HG03095 (cell line): ENCODE data around the gene NXN.
"Not testable (repeated sequence)": the region's sequence is repeated elsewhere in the genome, so short reads cannot be mapped to it uniquely, and the experiment has no call there.

ENCODE experiments used
- ATAC-seq: cut with Tn5 transposase; IDR thresholded peaks from one replicate; pipeline ENCODE4 v1.9.1; 2021; ENCODE audit warnings: moderate library complexity; ENCODE audit not compliant: unreplicated experiment

NXN gene

DNA sequence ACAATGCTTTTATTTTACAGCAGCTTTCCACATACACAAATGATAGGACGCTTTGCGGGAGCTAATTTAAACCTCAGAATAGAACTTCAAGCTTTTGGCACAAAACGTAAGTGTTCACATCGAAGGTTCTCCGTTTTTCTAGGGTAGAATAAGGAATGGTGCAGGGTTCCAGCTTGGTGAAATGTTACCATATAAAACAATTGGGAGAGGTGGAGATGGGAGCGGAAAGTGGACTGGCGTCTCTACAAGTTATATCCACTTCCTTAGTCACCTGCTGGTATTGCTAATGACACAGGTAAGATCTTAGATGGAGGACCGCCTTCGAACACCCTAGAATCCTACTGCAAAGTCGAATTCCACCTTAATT lies 1.7 kb upstream of the NXN start:
- no peak for ATAC-seq

DNA sequence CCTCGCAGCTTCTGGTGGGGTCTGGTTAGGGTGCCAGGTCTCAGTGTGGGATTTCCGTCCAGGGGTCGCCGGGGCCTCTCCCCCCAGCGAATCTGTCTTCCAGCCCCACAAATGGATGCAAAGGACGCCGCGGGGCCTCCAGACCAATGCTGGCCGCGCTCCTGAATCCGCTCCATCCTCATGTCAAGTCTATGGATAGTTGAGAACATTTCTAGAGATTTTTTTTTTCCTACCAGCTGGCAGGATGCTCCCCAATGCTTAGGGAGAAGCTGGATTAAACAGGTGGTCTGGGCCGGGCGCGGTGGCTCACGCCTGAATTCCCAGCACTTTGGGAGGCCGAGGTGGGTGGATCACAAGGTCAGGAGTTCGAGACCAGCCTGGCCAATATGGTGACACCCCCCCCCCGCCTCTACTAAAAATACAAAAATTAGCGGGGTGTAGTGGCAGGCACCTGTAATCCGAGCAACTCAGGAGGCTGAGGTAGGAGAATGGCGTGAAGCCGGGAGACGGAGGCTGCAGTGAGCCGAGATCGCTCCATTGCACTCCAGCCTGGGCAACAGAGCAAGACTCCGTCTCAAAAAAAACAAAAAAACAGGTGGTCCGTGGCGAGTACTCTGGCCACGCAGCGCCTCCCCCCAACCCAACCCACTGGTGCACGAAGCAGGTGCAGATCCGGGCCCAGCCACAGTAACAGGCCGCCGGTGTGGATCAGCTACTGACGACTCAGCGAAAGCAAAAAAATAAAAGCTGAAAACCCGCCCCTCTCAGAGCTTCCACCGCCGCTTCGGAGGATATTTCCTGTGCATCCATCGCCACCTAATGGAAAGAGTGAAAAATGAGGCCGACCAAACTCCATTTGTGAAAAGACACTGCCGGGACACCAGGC lies 1.1 kb upstream of the NXN start:
- no peak for ATAC-seq

DNA sequence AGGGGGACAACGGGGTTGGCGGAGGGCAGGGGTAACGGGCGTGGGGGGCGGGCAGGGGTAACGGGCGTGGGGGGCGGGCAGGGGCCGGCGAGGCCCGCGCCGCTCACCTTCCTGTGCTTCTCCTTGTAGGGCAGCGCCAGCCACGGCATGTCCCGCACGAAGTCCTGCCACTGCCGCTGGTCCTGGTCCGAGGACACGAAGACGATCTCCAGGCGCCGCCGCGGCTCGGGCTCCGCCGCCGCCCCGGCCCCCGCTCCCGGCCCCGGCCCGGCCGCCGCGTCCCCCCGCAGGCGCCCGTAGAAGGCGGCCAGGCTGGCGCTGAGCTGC lies 401 bp downstream of the NXN start:
- peak; percentile 34 for ATAC-seq

DNA sequence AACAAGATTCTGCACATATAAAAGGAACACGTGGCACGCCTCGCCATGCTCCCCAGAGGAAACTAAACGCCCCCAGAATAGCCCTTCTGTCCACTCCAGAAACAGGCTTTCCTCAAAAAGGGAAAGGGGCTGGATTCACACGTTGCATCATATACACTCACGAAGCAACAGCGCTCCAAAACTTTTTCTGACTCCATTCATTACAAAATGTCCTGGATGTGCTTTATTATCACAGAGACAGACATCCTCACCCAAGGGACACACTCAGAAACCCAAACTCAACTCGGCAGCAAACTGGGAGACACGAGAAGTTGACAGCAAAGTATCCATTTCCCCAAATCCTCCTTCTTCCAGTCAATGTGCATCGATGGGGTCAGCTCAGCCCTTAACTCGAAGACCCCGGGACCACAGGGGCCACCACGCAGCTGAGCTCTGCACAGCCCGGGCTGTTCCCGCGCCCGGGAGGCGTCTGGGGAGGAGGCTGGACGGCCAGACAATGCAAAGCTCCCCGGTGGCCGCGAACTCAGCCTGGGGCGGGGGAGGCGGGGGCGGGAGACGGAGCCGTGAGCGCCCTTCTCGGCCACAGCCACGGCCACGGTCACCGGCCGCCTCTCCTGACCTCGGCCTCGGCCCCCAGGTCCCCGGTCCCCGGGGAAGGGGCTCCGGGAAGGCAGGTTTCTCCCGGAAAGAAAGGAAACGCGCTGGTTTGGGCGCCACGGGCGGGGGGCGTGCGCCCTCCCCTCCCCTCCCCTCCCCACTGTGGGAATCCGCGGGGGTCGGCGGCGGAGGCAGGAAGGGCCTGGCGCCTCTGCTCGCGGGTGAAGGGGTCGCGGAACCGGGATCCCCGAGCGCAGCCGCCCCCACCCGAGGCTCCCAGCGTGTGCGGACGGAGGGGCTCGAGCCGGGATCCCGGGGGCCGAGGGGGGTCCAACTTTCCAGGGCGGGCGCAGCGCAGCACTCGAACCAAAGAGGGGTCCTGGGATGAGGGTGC lies 1.2 kb downstream of the NXN start:
- ATAC-seq = no peak

DNA sequence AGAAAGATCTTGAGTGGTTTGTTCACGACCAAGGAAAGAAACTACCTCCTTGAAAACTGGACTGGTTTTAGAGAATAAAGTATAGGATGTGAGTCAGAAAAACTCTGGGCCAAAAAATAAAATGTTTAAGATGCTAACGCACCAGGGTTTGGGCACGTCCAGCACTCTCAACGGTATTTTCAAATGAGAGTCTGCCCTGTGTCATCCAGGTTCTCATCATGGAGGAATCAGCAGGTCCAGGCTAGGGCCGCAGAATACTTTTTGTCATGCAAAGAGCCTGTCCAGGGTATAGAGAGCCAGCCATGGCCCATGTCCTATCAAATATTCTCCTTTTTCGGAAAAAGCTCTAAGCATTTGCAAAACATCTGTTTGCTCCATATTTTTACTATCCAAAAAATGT lies 2.4 kb downstream of the NXN start:
- no peak for ATAC-seq

DNA sequence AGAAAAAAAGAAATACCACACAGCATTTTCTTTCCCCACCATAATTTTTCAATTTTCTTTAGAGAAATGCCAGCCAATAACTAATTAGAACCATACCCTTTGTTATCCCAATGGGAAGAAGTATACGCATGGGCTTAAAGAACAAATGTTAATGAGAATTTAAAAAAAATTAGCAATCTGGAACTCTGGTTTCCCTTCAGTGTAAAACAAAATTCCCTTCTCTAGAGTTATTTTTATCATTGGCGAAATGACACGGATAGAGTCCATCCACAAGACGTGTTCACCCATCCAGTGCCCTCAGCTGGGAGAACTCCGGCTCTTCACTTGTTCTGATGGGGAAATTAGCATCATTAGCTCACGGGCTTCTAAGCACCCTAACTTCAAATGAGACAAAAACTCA lies 3.3 kb downstream of the NXN start:
- no peak for ATAC-seq

DNA sequence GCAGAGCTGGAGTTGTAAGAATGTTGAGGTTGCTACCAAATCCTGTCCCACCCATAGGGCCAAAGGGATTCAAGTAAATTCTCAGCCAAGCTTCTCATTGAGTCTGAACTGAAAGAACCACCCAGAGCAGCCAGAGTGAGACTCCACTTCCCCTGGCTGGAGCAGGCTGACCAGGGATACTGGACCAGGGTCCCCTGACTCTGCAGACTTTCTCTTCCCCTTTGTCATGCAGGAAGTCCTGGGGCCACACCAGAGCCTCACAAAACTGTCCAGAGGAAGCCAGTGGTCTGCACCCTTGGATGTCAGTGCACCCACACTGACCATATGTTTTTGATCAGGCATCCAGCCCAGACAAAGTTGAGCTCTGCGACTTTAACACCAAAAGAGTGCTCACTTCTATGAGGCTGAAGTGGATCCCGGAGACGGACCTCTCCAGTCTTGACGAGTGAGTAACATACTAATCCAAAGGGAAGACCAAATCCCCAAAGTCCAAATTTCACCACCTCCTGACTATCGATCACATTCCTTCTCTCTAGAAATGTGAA lies 4.1 kb downstream of the NXN start:
- ATAC-seq = no peak

DNA sequence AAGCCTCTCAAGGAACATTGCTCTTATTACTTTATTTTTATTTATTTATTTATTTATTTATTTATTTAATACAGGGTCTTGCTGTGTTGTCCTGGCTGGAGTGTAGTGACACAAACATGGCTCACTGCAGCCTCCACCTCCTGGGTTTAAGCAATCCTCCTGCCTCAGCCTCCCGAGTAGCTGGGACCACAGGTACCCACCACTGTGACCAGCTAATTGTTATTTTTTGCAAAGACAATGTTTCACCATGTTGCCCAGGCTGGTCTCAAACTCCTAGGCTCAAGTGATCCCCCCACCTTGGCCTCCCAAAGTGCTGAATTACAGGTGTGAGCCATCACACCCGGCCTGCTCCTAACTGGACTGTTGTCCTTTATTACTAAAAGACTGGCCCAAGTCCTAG lies 4.8 kb downstream of the NXN start:
- ATAC-seq = not testable (repeated sequence)

DNA sequence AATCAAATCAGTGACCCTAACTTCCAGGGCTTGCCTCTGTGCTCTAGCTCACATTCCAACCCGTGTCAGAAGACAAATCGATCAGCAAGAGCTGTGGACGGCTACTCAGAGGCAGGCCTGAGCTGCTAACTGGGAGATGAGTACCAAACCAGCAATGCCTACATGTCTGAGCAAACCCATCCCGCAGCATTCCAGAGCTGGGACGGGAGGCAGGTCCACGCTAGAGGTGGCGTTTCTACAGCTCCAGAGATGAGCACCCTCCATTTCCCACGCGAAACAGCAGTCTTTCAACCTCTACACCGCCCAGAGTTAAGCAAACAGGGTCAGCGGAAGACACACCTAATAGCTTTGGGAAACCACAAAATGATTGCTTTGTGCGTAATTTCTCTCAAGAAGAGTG lies 6.5 kb downstream of the NXN start:
- ATAC-seq = no peak

DNA sequence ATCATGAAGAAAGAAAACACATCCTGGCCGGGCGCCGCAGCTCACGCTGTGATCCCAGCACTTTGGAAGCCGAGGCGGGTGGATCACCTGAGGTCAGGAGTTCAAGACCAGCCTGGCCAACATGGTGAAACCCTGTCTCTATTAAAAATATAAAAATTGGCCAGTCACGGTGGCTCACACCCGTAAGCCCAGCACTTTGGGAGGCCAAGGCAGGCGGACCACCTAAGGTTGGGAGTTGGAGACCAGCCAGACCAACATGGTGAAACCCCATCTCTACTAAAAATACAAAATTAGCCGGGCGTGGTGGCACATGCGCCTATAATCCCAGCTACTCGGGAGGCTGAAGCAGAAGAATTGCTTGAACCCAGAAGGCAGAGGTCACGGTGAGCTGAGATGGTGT lies 7.7 kb downstream of the NXN start:
- not testable (repeated sequence) for ATAC-seq

DNA sequence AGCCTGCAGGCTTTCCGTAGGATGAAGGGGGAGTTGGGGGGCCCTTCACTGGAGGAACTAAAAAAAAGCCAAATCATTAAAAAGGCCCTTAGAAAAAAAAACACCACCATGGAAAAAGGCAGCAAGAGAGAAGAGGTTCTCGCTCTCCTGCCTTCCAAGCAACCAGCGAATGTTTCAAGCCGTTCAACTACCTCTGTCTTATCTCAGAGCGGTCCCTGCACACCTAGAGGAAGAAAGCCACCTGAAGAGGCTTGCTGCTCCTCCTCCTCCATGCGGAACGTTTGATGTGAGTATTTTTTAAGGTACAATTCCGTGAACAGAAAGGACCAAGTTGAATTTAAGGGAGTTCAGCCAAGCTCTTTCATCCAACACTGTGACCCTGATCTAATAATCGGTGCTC lies 9.2 kb downstream of the NXN start:
- no peak for ATAC-seq

DNA sequence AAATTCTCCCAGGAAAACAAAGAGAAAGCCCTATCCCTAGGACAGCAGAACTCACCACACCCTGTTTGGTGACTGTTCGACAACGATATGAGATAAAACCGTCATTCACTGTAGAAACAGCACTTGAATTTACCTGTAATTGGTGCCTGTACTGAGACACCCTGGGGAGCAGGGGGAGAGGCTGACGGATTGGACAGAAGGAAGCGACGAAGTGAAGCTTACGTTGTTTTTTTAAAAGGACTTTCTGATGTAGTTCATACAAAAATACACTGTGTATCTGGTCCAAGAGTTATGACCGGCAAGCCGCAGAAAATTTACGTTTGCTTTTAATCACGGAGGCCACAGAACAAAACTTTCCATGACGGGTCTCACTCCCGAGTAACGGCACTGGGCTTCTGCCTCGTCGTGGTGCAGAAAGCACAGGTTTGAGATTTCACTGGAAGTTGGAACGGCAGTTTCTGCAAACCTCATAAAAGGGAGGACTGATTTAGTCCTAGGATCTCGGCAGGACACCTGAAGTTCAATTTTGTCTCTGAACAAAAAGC lies 9.7 kb downstream of the NXN start:
- no peak for ATAC-seq

DNA sequence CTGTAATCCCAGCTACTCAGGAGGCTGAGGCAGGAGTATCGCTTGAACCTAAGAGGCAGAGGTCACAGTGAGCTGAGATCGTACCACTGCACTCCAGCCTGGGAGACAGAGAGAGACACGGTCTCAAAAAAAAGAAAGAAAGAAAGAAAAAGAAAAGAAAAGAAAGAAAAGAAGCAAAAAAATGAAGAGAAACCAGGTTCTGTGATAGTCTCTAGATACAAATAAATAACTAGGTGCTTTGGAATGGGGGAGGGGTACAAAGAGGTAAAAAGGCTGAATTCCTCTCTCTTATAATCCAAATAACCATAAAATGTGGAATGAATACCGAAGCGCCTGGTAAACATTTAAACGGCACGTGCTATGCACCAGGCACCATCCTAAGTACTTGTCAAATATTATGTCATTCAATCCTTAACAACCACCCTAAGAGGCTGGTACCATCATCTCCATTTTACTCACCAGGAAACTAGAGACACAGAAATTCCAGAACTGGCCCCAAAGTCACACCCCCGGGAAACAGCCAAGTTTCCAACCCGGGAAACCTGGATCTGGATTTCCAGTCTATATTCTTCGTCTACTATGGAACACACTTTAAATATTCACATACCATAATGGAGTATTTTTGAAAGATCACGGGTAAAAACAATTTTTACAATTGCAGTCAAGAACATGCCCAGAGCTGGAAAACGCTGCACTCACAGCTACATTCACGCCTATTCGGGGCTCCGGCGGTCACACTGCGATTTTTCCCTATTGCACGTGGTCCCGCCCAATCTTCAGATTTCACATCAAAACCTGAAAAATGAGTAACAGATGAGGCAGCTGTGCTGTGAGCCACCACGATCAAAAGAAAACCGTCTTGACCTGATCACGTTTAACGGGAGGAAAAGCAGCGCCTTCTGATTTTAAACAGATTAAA lies 10.5 kb downstream of the NXN start:
- ATAC-seq = no peak

DNA sequence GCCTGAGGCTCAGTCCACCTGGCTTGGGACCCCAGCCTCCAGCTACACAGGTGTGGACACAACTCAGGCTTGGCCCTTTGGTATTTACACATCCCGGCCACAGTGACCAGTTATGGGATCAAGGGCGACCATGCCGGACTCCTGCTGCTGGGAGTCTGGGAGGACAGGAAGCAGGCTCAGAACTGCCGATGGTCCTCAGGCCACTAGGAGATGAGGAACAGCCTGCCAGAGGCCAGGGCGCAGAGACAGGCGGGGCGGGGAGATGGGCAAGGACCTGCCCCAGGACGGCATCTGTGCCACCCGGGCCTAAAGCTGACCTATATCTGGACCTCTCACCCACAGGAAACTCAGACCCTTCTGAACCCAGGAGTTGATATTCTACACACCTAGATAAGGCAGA lies 12.5 kb downstream of the NXN start:
- no peak for ATAC-seq

DNA sequence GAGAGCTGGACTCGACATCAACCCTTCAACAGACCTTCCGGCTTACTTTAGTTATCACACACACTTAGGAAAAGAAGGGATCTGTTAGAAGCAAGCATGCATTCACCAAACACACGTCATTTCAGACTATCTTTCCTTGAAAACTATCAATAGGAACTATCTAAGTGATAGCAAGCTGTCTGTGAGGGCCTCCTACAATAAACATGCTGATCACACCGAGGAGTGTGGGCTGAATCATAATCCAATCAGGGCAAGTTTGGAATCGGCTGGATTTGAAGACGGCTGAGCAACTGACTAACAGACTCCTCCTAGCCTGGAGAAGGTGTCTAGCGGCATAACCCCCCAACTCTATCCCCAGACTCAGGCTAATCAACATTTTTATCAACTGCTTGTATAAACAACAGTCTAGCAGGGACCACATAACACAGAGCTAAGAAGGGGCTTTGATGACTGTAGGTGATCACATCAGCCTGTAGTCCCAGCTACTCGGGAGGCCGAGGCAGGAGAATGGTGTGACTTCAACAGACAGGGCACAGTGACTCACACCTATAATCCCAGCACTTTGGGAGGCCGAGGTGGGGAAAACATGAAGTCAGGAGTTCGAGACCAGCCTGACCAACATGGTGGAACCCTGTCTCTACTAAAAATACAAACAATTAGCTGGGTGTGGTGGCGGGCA lies 14.1 kb downstream of the NXN start:
- no peak for ATAC-seq

DNA sequence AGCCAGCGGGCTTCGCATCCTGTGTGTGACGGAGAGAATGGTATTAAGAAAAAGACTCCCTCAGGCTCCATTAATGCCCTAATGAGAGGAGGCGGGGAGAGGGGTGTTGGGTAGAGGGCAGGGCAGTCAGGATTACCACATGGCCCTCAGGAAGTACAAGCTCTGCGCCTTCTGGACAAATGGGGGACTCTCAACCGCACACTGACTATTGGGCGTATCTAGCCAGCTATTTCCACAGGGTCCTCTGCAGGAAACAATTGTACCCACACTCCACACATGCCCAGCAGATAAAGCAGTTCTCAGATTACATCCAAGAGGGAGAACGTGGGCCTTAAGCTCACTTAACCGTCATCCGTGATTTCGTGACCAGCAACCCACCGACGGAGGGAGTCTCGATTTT lies 14.7 kb downstream of the NXN start:
- no peak for ATAC-seq

DNA sequence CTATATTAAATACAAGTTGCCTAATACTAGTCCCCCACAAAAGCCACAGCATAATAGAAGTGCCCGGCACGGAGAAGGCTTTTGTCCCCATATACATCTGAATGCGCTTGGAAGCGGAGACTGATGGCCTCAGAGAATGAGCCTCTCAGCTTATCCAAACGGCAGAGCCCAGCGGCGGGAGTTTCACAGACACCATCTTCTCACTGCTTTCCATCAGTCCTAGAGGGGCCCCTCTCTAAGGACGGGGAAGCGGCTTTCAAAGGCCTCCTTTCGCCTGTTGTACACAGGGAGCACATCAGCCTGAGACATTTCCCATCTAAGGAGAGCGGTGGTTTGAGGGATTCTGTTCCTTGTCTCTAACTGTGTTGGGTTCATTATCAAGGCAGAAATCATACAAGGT lies 16.9 kb downstream of the NXN start:
- no peak for ATAC-seq

DNA sequence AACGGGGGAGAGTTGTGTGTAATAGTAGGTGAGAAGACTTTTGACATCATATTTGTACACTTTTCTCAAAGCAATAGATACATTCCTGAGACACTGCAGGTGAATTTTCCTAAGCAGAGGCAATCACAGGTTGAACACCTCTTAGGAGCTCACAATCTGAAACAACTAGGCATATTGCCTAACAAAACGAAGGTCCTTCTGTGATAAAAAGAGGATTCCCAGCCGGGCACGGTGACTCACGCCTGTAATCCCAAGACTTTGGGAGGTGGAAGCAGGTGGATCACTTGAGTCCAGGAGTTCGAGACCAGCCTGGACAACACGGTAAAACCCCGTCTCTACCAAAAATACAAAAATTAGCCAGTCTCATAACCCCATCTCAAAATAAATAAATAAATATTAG lies 17.4 kb downstream of the NXN start:
- no peak for ATAC-seq

DNA sequence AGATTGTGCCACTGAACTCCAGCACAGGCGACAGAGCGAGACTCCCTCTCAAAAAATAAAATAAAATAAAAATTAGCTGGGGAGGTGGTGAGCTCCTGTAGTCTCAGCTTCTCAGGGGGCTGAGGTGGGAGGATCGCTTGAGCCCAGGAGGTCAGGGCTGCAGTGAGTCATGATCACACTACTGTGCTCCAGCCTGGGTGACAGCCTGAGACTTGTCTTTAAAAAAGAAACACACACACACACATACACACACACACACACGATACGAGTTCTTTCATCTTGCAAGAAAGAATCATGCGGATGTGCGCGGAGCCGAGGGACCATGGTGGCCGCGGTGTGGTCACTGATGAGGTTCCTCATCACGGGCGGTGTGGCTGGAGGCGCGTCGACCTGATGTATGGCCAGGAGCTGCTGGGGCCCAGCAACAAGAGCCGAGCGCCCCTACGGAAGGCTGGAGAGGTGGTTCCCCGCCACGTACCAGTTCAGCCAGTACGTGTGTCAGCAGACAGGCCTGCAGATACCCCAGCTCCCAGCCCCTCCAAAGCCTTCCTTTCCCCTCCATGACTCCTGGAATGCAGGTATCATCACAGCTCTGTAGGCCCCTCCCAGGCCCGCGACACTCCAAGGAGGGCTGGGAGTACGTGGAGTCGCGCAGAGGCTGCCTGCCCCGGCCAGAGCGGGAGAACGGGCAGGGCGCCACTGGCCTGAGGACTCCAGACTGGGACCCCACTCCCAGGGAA lies 20.7 kb downstream of the NXN start:
- ATAC-seq = no peak
